ENCODE results near the gene OR56B1. TPM values are rescaled to one million over a fixed set of nuclear protein-coding genes. Genes with fewer than 3 reads are reported as not detected.
"Not testable (repeated sequence)": the region's sequence is repeated elsewhere in the genome, so short reads cannot be mapped to it uniquely, and the experiment has no call there.

The OR56B1 gene
- polyA plus RNA-seq (ENCODE audit: insufficient read length in 4 of 4), result not detected

- no peak for DNase-seq (ENCODE audit: low read depth in 4 of 4, low spot score in 3 of 4)
Measured at GRCh38 chr11:5736396-5736795, at the start of gene OR56B1. Gene OR56B1, plus strand, starts transcription at chr11:5736448. Its CDS starts 69 bp downstream, at chr11:5736517.

GRCh38 chr11:5688482-5688881 lies 47.8 kb upstream of the OR56B1 start:
- no peak for DNase-seq (ENCODE audit: low read depth in 4 of 4, low spot score in 3 of 4)

- peak in 1 of 4 donors; percentile 4 for DNase-seq (ENCODE audit: low read depth in 4 of 4, low spot score in 3 of 4)
Measured at GRCh38 chr11:5689551-5689983, 46.7 kb upstream of the OR56B1 start, which contains the start of gene TRIM22. Gene TRIM22, plus strand, starts transcription at chr11:5689790. Its CDS starts 6,443 bp downstream, at chr11:5696233.

- no peak for DNase-seq (ENCODE audit: low read depth in 4 of 4, low spot score in 3 of 4)
Measured at GRCh38 chr11:5690216-5690615, 46.0 kb upstream of the OR56B1 start.

- DNase-seq (ENCODE audit: low read depth in 4 of 4, low spot score in 3 of 4), result no peak
Measured at GRCh38 chr11:5690736-5691135, 45.5 kb upstream of the OR56B1 start.

GRCh38 chr11:5691238-5691963 lies 44.8 kb upstream of the OR56B1 start:
- DNase-seq (ENCODE audit: low read depth in 4 of 4, low spot score in 3 of 4), result not testable (repeated sequence)

- no peak for DNase-seq (ENCODE audit: low read depth in 4 of 4, low spot score in 3 of 4)
Measured at GRCh38 chr11:5691964-5692361, 44.3 kb upstream of the OR56B1 start.

GRCh38 chr11:5694642-5695041 lies 41.6 kb upstream of the OR56B1 start:
- no peak for DNase-seq (ENCODE audit: low read depth in 4 of 4, low spot score in 3 of 4)

GRCh38 chr11:5695580-5695979 lies 40.7 kb upstream of the OR56B1 start:
- DNase-seq (ENCODE audit: low read depth in 4 of 4, low spot score in 3 of 4), result no peak

GRCh38 chr11:5696210-5696609 lies 40.0 kb upstream of the OR56B1 start:
- no peak for DNase-seq (ENCODE audit: low read depth in 4 of 4, low spot score in 3 of 4)

GRCh38 chr11:5698281-5698680 lies 38.0 kb upstream of the OR56B1 start:
- DNase-seq (ENCODE audit: low read depth in 4 of 4, low spot score in 3 of 4), result no peak

- DNase-seq (ENCODE audit: low read depth in 4 of 4, low spot score in 3 of 4), result no peak
Measured at GRCh38 chr11:5700421-5701054, 35.7 kb upstream of the OR56B1 start.

- DNase-seq (ENCODE audit: low read depth in 4 of 4, low spot score in 3 of 4), result no peak
Measured at GRCh38 chr11:5701055-5701577, 35.1 kb upstream of the OR56B1 start.

- DNase-seq (ENCODE audit: low read depth in 4 of 4, low spot score in 3 of 4), result no peak
Measured at GRCh38 chr11:5703741-5704536, 32.3 kb upstream of the OR56B1 start.

GRCh38 chr11:5705688-5706087 lies 30.6 kb upstream of the OR56B1 start:
- DNase-seq (ENCODE audit: low read depth in 4 of 4, low spot score in 3 of 4), result no peak

- no peak for DNase-seq (ENCODE audit: low read depth in 4 of 4, low spot score in 3 of 4)
Measured at GRCh38 chr11:5712507-5712906, 23.7 kb upstream of the OR56B1 start.

- DNase-seq (ENCODE audit: low read depth in 4 of 4, low spot score in 3 of 4), result no peak
Measured at GRCh38 chr11:5713695-5714094, 22.6 kb upstream of the OR56B1 start.

GRCh38 chr11:5716518-5716917 lies 19.7 kb upstream of the OR56B1 start:
- not testable (repeated sequence) for DNase-seq (ENCODE audit: low read depth in 4 of 4, low spot score in 3 of 4)

- DNase-seq (ENCODE audit: low read depth in 4 of 4, low spot score in 3 of 4), result no peak
Measured at GRCh38 chr11:5719703-5720495, 16.3 kb upstream of the OR56B1 start.

GRCh38 chr11:5722622-5723021 lies 13.6 kb upstream of the OR56B1 start:
- no peak for DNase-seq (ENCODE audit: low read depth in 4 of 4, low spot score in 3 of 4)
